Measurements from ENCODE around the gene NIT1. TPM values are rescaled to one million over a fixed set of nuclear protein-coding genes. Genes with fewer than 3 reads are reported as not detected.

Gene NIT1
- total RNA-seq, 1 experiment from 2014 or later: 47.2 TPM

DNA sequence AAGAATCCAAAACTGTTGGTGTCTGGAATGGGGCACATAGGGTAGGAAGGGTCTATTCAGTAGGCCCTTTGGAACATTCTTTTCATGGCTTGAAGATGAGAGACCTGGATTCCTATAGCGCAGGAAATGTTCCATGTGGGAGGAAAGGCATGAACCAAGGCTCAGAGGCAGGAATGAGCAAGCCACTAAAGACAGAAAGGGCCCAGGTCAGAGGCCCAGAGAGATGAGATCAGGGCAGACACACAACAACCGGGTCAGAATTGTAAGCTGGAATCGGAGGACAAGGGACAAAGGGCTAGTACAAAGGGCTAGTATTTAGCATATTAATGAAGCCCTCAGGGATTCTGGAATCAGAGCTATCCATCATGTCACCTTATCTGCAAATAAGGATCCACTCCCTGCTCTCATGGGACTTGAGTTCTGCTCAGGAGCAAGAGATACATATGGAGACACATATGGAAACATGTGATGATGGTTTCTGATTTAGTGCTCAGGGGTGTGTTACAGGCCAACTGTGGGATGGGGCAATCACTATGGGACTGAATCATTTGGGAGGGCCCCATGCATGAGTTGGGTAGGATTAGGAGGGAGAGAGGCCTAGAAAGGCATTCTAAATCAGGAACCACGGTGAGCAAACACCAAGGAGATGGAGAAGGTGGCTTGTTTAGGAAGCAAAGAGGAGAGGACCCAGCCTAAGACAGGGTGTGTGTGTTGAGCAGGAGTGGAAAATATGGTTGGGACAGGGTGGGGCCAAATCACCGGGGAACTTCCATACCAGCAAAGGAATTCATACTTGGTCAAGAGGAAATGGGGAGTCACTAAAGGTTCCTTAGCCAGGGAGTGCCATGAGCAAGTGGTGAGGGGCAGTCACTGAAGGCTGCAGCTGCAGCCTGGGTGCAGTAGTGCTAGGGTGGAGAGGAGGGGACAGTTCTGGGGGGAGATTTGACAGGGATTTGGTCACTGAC, 37.2 kb upstream of the NIT1 start (continued):
- TF ChIP-seq ZNF219 (CRISPR knock-in tag; IDR thresholded peaks at IDR 0.05; ENCODE audit: borderline replicate concordance) (no peak), ELF4 (CRISPR knock-in tag; IDR thresholded peaks at IDR 0.05; ENCODE audit: low read depth) (no peak), NR2C2 (CRISPR knock-in tag; IDR thresholded peaks at IDR 0.05) (no peak)

DNA sequence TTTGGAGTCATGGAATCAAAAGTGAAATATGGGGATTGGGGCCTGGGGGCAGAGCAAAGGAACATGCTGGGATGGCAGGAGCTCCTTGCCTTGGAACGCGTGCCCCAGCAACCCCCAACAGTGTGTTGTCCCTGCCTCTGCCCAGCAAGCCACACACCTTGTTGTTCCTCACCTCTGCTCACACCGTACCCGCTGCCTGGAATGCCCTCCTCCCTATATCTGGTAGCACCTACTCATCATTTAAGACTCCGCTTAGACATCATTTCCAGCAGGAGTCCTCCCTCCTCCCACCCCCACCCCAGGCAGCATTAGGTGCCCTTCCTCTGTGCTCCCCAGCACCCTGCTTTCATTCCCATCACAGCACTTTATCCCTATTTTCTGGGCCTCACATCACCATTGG, 36.4 kb upstream of the NIT1 start:
- Mint-ChIP-seq H3K36me3 (no peaks in the 10 kb centered on the region), H3K4me3 (no peak overlapping the region), H3K27me3 (ENCODE audit: low read depth) (no peaks in the 10 kb centered on the region; the same call in 1 of the 2 replicates), H3K27ac (no peak overlapping the region), H3K9me3 (no peaks in the 10 kb centered on the region), H3K4me1 (peaks cover 37% of the 10 kb centered on the region)
- TF ChIP-seq, protein P1, sequence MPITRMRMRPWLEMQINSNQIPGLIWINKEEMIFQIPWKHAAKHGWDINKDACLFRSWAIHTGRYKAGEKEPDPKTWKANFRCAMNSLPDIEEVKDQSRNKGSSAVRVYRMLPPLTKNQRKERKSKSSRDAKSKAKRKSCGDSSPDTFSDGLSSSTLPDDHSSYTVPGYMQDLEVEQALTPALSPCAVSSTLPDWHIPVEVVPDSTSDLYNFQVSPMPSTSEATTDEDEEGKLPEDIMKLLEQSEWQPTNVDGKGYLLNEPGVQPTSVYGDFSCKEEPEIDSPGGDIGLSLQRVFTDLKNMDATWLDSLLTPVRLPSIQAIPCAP (CRISPR knock-in tag; IDR thresholded peaks at IDR 0.05): no peak
- TF ChIP-seq, protein P2, sequence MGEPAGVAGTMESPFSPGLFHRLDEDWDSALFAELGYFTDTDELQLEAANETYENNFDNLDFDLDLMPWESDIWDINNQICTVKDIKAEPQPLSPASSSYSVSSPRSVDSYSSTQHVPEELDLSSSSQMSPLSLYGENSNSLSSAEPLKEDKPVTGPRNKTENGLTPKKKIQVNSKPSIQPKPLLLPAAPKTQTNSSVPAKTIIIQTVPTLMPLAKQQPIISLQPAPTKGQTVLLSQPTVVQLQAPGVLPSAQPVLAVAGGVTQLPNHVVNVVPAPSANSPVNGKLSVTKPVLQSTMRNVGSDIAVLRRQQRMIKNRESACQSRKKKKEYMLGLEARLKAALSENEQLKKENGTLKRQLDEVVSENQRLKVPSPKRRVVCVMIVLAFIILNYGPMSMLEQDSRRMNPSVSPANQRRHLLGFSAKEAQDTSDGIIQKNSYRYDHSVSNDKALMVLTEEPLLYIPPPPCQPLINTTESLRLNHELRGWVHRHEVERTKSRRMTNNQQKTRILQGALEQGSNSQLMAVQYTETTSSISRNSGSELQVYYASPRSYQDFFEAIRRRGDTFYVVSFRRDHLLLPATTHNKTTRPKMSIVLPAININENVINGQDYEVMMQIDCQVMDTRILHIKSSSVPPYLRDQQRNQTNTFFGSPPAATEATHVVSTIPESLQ (CRISPR knock-in tag; IDR thresholded peaks at IDR 0.05): no peak
- TF ChIP-seq EMX1 (CRISPR knock-in tag; IDR thresholded peaks at IDR 0.05) (no peak), ZBTB21 (CRISPR knock-in tag; IDR thresholded peaks at IDR 0.05; ENCODE audit: borderline replicate concordance) (no peak), PRRX2 (CRISPR knock-in tag; IDR thresholded peaks at IDR 0.05) (no peak)
- ChIA-PET CTCF (interaction anchor here (1.2 to 2.3 kb wide), 2 partner anchors 8 to 197 kb away, joined by 3 to 8 read pairs; partner anchors contain the start of genes ITLN1 and NECTIN4), POLR2A (no interaction called here)
- ATAC-seq (no peak), DNase-seq (ENCODE audit: low spot score) (no peak)

DNA sequence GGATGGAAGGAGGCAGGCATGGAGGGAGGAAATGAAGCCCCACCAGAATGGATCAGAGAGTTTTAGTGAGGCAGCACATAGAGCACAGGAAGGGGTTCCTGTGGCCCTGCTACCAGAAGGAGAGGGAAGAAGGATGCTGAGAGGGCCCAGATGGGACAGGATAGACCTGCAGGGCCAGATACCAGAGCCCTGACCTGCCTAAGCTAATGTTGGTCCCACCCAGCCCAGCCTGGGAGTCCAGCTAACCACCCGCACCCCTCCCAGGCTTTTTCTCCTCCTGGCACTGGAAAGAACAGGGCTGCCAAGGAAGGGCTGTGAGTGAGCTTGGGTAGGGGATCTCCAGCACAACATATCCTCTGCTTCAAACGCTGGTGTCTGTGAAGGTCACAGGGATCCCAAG, 35.4 kb upstream of the NIT1 start:
- ChIA-PET POLR2A (no interaction called here), CTCF (interaction anchor here (1.1 to 1.9 kb wide), 3 partner anchors 11 to 198 kb away, joined by 3 to 6 read pairs (median 4); partner anchors contain the start of gene ITLN1)
- Mint-ChIP-seq H3K27me3 (ENCODE audit: low read depth) (no peaks in the 10 kb centered on the region; the same call in 1 of the 2 replicates), H3K4me3 (no peak overlapping the region), H3K36me3 (no peaks in the 10 kb centered on the region), H3K4me1 (peaks cover 41% of the 10 kb centered on the region), H3K9me3 (no peaks in the 10 kb centered on the region), H3K27ac (no peak overlapping the region)
- TF ChIP-seq JAZF1 (CRISPR knock-in tag; IDR thresholded peaks at IDR 0.05) (no peak), ATF1 (CRISPR knock-in tag; IDR thresholded peaks at IDR 0.05) (no peak), CBFB (CRISPR knock-in tag; IDR thresholded peaks at IDR 0.05; ENCODE audit: low read depth) (no peak), RORB (CRISPR knock-in tag; IDR thresholded peaks at IDR 0.05) (no peak), MXD4 (CRISPR knock-in tag; IDR thresholded peaks at IDR 0.05; ENCODE audit: borderline replicate concordance) (no peak), ZNF232 (CRISPR knock-in tag; IDR thresholded peaks at IDR 0.05) (no peak), NR1H2 (CRISPR knock-in tag; IDR thresholded peaks at IDR 0.05) (no peak), CREM (CRISPR knock-in tag; IDR thresholded peaks at IDR 0.05) (no peak)
- TF ChIP-seq, protein P3, sequence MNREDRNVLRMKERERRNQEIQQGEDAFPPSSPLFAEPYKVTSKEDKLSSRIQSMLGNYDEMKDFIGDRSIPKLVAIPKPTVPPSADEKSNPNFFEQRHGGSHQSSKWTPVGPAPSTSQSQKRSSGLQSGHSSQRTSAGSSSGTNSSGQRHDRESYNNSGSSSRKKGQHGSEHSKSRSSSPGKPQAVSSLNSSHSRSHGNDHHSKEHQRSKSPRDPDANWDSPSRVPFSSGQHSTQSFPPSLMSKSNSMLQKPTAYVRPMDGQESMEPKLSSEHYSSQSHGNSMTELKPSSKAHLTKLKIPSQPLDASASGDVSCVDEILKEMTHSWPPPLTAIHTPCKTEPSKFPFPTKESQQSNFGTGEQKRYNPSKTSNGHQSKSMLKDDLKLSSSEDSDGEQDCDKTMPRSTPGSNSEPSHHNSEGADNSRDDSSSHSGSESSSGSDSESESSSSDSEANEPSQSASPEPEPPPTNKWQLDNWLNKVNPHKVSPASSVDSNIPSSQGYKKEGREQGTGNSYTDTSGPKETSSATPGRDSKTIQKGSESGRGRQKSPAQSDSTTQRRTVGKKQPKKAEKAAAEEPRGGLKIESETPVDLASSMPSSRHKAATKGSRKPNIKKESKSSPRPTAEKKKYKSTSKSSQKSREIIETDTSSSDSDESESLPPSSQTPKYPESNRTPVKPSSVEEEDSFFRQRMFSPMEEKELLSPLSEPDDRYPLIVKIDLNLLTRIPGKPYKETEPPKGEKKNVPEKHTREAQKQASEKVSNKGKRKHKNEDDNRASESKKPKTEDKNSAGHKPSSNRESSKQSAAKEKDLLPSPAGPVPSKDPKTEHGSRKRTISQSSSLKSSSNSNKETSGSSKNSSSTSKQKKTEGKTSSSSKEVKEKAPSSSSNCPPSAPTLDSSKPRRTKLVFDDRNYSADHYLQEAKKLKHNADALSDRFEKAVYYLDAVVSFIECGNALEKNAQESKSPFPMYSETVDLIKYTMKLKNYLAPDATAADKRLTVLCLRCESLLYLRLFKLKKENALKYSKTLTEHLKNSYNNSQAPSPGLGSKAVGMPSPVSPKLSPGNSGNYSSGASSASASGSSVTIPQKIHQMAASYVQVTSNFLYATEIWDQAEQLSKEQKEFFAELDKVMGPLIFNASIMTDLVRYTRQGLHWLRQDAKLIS (CRISPR knock-in tag; IDR thresholded peaks at IDR 0.05; ENCODE audit: borderline replicate concordance): no peak
- TF ChIP-seq, protein P4, sequence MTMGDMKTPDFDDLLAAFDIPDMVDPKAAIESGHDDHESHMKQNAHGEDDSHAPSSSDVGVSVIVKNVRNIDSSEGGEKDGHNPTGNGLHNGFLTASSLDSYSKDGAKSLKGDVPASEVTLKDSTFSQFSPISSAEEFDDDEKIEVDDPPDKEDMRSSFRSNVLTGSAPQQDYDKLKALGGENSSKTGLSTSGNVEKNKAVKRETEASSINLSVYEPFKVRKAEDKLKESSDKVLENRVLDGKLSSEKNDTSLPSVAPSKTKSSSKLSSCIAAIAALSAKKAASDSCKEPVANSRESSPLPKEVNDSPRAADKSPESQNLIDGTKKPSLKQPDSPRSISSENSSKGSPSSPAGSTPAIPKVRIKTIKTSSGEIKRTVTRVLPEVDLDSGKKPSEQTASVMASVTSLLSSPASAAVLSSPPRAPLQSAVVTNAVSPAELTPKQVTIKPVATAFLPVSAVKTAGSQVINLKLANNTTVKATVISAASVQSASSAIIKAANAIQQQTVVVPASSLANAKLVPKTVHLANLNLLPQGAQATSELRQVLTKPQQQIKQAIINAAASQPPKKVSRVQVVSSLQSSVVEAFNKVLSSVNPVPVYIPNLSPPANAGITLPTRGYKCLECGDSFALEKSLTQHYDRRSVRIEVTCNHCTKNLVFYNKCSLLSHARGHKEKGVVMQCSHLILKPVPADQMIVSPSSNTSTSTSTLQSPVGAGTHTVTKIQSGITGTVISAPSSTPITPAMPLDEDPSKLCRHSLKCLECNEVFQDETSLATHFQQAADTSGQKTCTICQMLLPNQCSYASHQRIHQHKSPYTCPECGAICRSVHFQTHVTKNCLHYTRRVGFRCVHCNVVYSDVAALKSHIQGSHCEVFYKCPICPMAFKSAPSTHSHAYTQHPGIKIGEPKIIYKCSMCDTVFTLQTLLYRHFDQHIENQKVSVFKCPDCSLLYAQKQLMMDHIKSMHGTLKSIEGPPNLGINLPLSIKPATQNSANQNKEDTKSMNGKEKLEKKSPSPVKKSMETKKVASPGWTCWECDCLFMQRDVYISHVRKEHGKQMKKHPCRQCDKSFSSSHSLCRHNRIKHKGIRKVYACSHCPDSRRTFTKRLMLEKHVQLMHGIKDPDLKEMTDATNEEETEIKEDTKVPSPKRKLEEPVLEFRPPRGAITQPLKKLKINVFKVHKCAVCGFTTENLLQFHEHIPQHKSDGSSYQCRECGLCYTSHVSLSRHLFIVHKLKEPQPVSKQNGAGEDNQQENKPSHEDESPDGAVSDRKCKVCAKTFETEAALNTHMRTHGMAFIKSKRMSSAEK (CRISPR knock-in tag; IDR thresholded peaks at IDR 0.05; ENCODE audit: borderline replicate concordance): no peak
- TF ChIP-seq, protein P5, sequence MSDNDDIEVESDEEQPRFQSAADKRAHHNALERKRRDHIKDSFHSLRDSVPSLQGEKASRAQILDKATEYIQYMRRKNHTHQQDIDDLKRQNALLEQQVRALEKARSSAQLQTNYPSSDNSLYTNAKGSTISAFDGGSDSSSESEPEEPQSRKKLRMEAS (CRISPR knock-in tag; IDR thresholded peaks at IDR 0.05): no peak
- TF ChIP-seq, protein P6, sequence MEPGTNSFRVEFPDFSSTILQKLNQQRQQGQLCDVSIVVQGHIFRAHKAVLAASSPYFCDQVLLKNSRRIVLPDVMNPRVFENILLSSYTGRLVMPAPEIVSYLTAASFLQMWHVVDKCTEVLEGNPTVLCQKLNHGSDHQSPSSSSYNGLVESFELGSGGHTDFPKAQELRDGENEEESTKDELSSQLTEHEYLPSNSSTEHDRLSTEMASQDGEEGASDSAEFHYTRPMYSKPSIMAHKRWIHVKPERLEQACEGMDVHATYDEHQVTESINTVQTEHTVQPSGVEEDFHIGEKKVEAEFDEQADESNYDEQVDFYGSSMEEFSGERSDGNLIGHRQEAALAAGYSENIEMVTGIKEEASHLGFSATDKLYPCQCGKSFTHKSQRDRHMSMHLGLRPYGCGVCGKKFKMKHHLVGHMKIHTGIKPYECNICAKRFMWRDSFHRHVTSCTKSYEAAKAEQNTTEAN (CRISPR knock-in tag; IDR thresholded peaks at IDR 0.05): no peak
- ATAC-seq (no peak), DNase-seq (ENCODE audit: low spot score) (no peak)

All from WTC11 (cell line).